H9 (cell line): Measurements from ENCODE around the gene ZDHHC19. TPM values are rescaled to one million over a fixed set of nuclear protein-coding genes. Genes with fewer than 3 reads are reported as not detected.

ENCODE experiments used
- DNase-seq: peaks from one replicate; pipeline ENCODE4 v3.0.0-alpha.2; 2017
- H2AFZ ChIP-seq: one replicate; pipeline ENCODE4 v1.6.1; 2013; ENCODE audit warnings: mild to moderate bottlenecking, low read length, control low read depth, moderate library complexity
- H2AK5ac ChIP-seq: 2 replicates; pipeline ENCODE4 v1.6.1; 2013; ENCODE audit warnings: low read length, control low read depth, mixed read lengths; ENCODE audit not compliant: insufficient read length
- H2BK120ac ChIP-seq: one replicate; pipeline ENCODE4 v1.6.1; 2013; ENCODE audit warnings: low read depth, mild to moderate bottlenecking, low read length, control low read depth, inconsistent platforms; ENCODE audit not compliant: poor library complexity, severe bottlenecking
- H2BK12ac ChIP-seq: 2 replicates; pipeline ENCODE4 v1.6.1; 2013; ENCODE audit warnings: low read length, control low read depth, mixed read lengths, low read depth; ENCODE audit not compliant: insufficient read length
- H2BK15ac ChIP-seq: 2 replicates; pipeline ENCODE4 v1.6.1; 2013; ENCODE audit warnings: low read depth, low read length, control low read depth
- H2BK20ac ChIP-seq: one replicate; pipeline ENCODE4 v1.6.1; 2013; ENCODE audit warnings: low read depth, mild to moderate bottlenecking, low read length, control low read depth, inconsistent platforms; ENCODE audit not compliant: poor library complexity, severe bottlenecking
- H2BK5ac ChIP-seq: 2 replicates; pipeline ENCODE4 v1.6.1; 2013; ENCODE audit warnings: low read length, control low read depth, mixed read lengths; ENCODE audit not compliant: insufficient read length
- H3K14ac ChIP-seq: 2 replicates; pipeline ENCODE4 v1.6.1; 2013; ENCODE audit warnings: low read length, control low read depth; ENCODE audit not compliant: insufficient read depth
- H3K18ac ChIP-seq: 2 replicates; pipeline ENCODE4 v1.6.1; 2013; ENCODE audit warnings: low read depth, mild to moderate bottlenecking, mixed read lengths, low read length, control low read depth; ENCODE audit not compliant: insufficient read length
- H3K23ac ChIP-seq: 2 replicates; pipeline ENCODE4 v1.6.1; 2013; ENCODE audit warnings: low read length, control low read depth, mixed read lengths, low read depth; ENCODE audit not compliant: insufficient read length
- H3K23me2 ChIP-seq: 2 replicates; pipeline ENCODE4 v1.6.1; 2013; ENCODE audit warnings: low read depth, mild to moderate bottlenecking, mixed read lengths, low read length, control low read depth; ENCODE audit not compliant: insufficient read length, poor library complexity, severe bottlenecking
- H3K27ac ChIP-seq: 2 replicates; pipeline ENCODE4 v1.5.1; 2013; ENCODE audit warnings: low read length, control low read depth, mixed read lengths, low read depth; ENCODE audit not compliant: insufficient read length
- H3K27me3 ChIP-seq: 2 replicates; pipeline ENCODE4 v1.6.1; 2013; ENCODE audit warnings: low read length, control low read depth, inconsistent platforms; ENCODE audit not compliant: insufficient read depth
- H3K4ac ChIP-seq: 2 replicates; pipeline ENCODE4 v1.6.1; 2013; ENCODE audit warnings: low read depth, mild to moderate bottlenecking, control low read depth, inconsistent platforms, low read length, moderate library complexity
- H3K4me1 ChIP-seq: 2 replicates; pipeline ENCODE4 v1.6.1; 2013; ENCODE audit warnings: low read length, control low read depth, inconsistent platforms; ENCODE audit not compliant: insufficient read depth
- H3K4me2 ChIP-seq: 2 replicates; pipeline ENCODE4 v1.6.1; 2013; ENCODE audit warnings: low read length, control low read depth, mixed read lengths; ENCODE audit not compliant: insufficient read length, insufficient read depth
- H3K56ac ChIP-seq: 2 replicates; pipeline ENCODE4 v1.6.1; 2013; ENCODE audit warnings: low read depth, mild to moderate bottlenecking, mixed read lengths, low read length, control low read depth; ENCODE audit not compliant: insufficient read length
- H3K79me1 ChIP-seq: 2 replicates; pipeline ENCODE4 v1.6.1; 2013; ENCODE audit warnings: low read depth, mild to moderate bottlenecking, moderate library complexity, low read length, control low read depth, inconsistent platforms; ENCODE audit not compliant: insufficient read depth, poor library complexity, severe bottlenecking
- H3K79me2 ChIP-seq: 2 replicates; pipeline ENCODE4 v1.6.1; 2013; ENCODE audit warnings: low read length, control low read depth, inconsistent platforms; ENCODE audit not compliant: insufficient read depth
- H3K9ac ChIP-seq: 2 replicates; pipeline ENCODE4 v1.6.1; 2013; ENCODE audit warnings: low read length, control low read depth, mixed read lengths; ENCODE audit not compliant: insufficient read length; ENCODE audit errors: extremely low read depth
- H3K9me3 ChIP-seq: one replicate; pipeline ENCODE4 v1.6.1; 2013; ENCODE audit warnings: low read depth, low read length, inconsistent platforms; ENCODE audit not compliant: control insufficient read depth
- H3T11ph ChIP-seq: one replicate; pipeline ENCODE4 v1.6.1; 2013; ENCODE audit warnings: mild to moderate bottlenecking, low read length, control low read depth, inconsistent platforms
- H4K20me1 ChIP-seq: one replicate; pipeline ENCODE4 v1.6.1; 2013; ENCODE audit not compliant: control insufficient read depth, insufficient read length, insufficient read depth
- H4K5ac ChIP-seq: 2 replicates; pipeline ENCODE4 v1.6.1; 2013; ENCODE audit warnings: low read depth, mild to moderate bottlenecking, mixed read lengths, low read length, control low read depth; ENCODE audit not compliant: insufficient read length
- H4K8ac ChIP-seq: replicated peaks from 2 replicates; pipeline ENCODE4 v1.6.1; 2013; ENCODE audit warnings: low read length, control low read depth, mixed read lengths, low read depth; ENCODE audit not compliant: insufficient read length
- H4K91ac ChIP-seq: 2 replicates; pipeline ENCODE4 v1.6.1; 2013; ENCODE audit warnings: low read depth, mild to moderate bottlenecking, moderate library complexity, mixed read lengths, low read length, control low read depth; ENCODE audit not compliant: insufficient read length
- H3K27ac Mint-ChIP-seq, 3 experiments: 2 replicates in 2 of 3; 3 replicates in 1 of 3; pipeline ENCODE4 v1.8.0; 2020 to 2021; ENCODE audit warnings: mixed read lengths in 3 of 3, mild to moderate bottlenecking in 1 of 3, moderate library complexity in 1 of 3
- H3K27me3 Mint-ChIP-seq: 2 replicates; pipeline ENCODE4 v1.8.0; 2021; ENCODE audit warnings: low read depth, mild to moderate bottlenecking, moderate library complexity, mixed read lengths
- H3K36me3 Mint-ChIP-seq, 3 experiments: 2 replicates in 2 of 3; 3 replicates in 1 of 3; pipeline ENCODE4 v1.8.0; 2020 to 2021; ENCODE audit warnings: low read depth in 3 of 3, mixed read lengths in 3 of 3; ENCODE audit not compliant: insufficient read depth in 1 of 3
- H3K4me1 Mint-ChIP-seq, 2 experiments: 2 replicates each; pipeline ENCODE4 v1.8.0; 2020; ENCODE audit warnings: mixed read lengths in 2 of 2
- H3K4me3 Mint-ChIP-seq, 2 experiments: 2 replicates in 1 of 2; 3 replicates in 1 of 2; pipeline ENCODE4 v1.8.0; 2020 to 2021; ENCODE audit warnings: mild to moderate bottlenecking in 2 of 2, mixed read lengths in 2 of 2, moderate library complexity in 1 of 2
- H3K9me3 Mint-ChIP-seq, 2 experiments: 2 replicates in 1 of 2; 3 replicates in 1 of 2; pipeline ENCODE4 v1.8.0; 2020; ENCODE audit warnings: mild to moderate bottlenecking in 2 of 2, mixed read lengths in 2 of 2, moderate library complexity in 1 of 2
- CTCF ChIP-seq: fragments of 200-600 bp; sonication (generic); conservative IDR thresholded peaks from 3 replicates; pipeline ENCODE4 v1.8.0; 2021; ENCODE audit warnings: antibody characterized with exemption, mild to moderate bottlenecking
- WGBS: extraction: QIAGEN DNeasy Blood & Tissue Kit; methylation state at CpG from one replicate; pipeline ENCODE4 v1.1.7; 2013; ENCODE audit warnings: missing lambda C conversion rate, low lambda C conversion rate, mixed read lengths; ENCODE audit not compliant: insufficient read length; ENCODE audit errors: extremely low coverage; 5-methylcytosine and 5-hydroxymethylcytosine counted together
- total RNA-seq: library from RNA; stranded (reverse); gene quantifications from 2 replicates; pipeline ENCODE4 v1.2.1, GENCODE V29; 2021

The ZDHHC19 gene
- total RNA-seq, 1 experiment from 2014 or later = 2.2 TPM

GRCh38 chr3:196202516-196202970 lies 8.7 kb downstream of the ZDHHC19 start:
- DNase-seq = no peak
- H3K27ac ChIP-seq = no peak overlapping the region

More at GRCh38 chr3:196202516-196202970, 8.7 kb downstream of the ZDHHC19 start:
- Histone ChIP-seq H3T11ph (no peak overlapping the region), H2AK5ac (no peak overlapping the region), H3K23me2 (peaks cover 5% of the 10 kb centered on the region), H3K79me2 (no peaks in the 10 kb centered on the region), H4K8ac (no peak overlapping the region), H2BK5ac (no peak overlapping the region), H2AFZ (no peak overlapping the region), H3K27me3 (no peaks in the 10 kb centered on the region; the same call in 1 of the 2 replicates), H2BK120ac (no peak overlapping the region), H3K79me1 (no peaks in the 10 kb centered on the region), H3K4ac (no peak overlapping the region), H3K56ac (no peak overlapping the region), H3K14ac (no peak overlapping the region), H3K4me2 (no peak overlapping the region), H4K5ac (no peak overlapping the region), H3K4me1 (no peaks in the 10 kb centered on the region), H3K9ac (no peak overlapping the region), H3K23ac (no peak overlapping the region), H2BK20ac (no peak overlapping the region), H3K18ac (no peak overlapping the region), H4K91ac (no peak overlapping the region), H4K20me1 (no peaks in the 10 kb centered on the region), H2BK15ac (no peak overlapping the region; the same call in 1 of the 2 replicates), H3K9me3 (no peaks in the 10 kb centered on the region), H2BK12ac (no peak overlapping the region)
- Mint-ChIP-seq H3K36me3 (peaks cover 0 to 4% (median 2%) of the 10 kb centered on the region in 3 experiments; a peak in 2 of 7 replicates), H3K27me3 (peaks cover 16% of the 10 kb centered on the region), H3K4me3 (no peak overlapping the region), H3K4me1 (peaks cover 0 to 8% of the 10 kb centered on the region in 2 experiments; a peak in 2 of 4 replicates), H3K27ac (no peak overlapping the region; a peak in 1 of 7 replicates), H3K9me3 (no peaks in the 10 kb centered on the region)
- no peak for TF ChIP-seq CTCF
- no CpG with 5 or more reads among the region's 21 CpGs for WGBS
